Spleen (tissue), 7 donors: ENCODE measurements around the gene MED13L.

Experiments used
- CTCF ChIP-seq, 11 experiments: fragments of 200-600 bp in 7 of 11; fragments of 450-650 bp in 4 of 11; sonication (generic) in 4 of 11; IDR thresholded peaks in 8 of 11; conservative IDR thresholded peaks in 3 of 11; 1 replicate in 7 of 11; 2 replicates in 4 of 11; pipeline versions ENCODE4 v1.4.0 to v1.8.0; 2016 to 2021; ENCODE audit warnings: antibody characterized with exemption in 11 of 11, inconsistent platforms in 4 of 11, mild to moderate bottlenecking in 1 of 11
- POLR2A ChIP-seq, 3 donors: fragments of 450-650 bp; IDR thresholded peaks; one replicate each; pipeline ENCODE4 v1.5.1; 2017; ENCODE audit warnings: antibody characterized with exemption in 3 of 3, mild to moderate bottlenecking in 1 of 3
- POLR2AphosphoS5 ChIP-seq, 3 donors: sonication (generic); formaldehyde crosslinking; IDR thresholded peaks; one replicate each; pipeline ENCODE4 v1.5.1; 2017; ENCODE audit warnings: antibody characterized with exemption in 3 of 3
- donor health status: DM: no; HTN: no; CAD: no; lungs with moderate emphysema.
- donor health status: DM: no; HTN: no; CAD: no.
- donor health status: DM: no; HTN: no; CAD: no.

- TF ChIP-seq CTCF (IDR thresholded peaks at IDR 0.05 in 8 of 11, conservative IDR thresholded peaks at IDR 0.05 in 3 of 11) (no peak), POLR2A (IDR thresholded peaks at IDR 0.05) (no peak), POLR2AphosphoS5 (IDR thresholded peaks at IDR 0.05) (no peak)
Observed at GRCh38 chr12:116026346-116026745, 251.1 kb downstream of the MED13L start.
